CD8-positive, alpha-beta memory T cell (primary cell): ENCODE data around the gene ODAD4. TPM values are rescaled to one million over a fixed set of nuclear protein-coding genes. Genes with fewer than 3 reads are reported as not detected.
A peak's percentile ranks its signal among the peaks of the same experiment; 100 is the strongest.
"Not testable (repeated sequence)": the region's sequence is repeated elsewhere in the genome, so short reads cannot be mapped to it uniquely, and the experiment has no call there.

Source experiments
- CTCF ChIA-PET: fragments of 350-600 bp; sonication (Branson Sonifier 250); formaldehyde crosslinking; loops from one replicate; lab custom pipeline; 2021; ENCODE audit warnings: antibody characterized with exemption; lab: Charles Lee
- POLR2A ChIA-PET: fragments of 350-600 bp; sonication (Branson Sonifier 250); formaldehyde crosslinking; loops from one replicate; lab custom pipeline; 2021; ENCODE audit warnings: antibody characterized with exemption; lab: Charles Lee
- DNase-seq, 5 donors: peaks; one replicate each; pipeline versions ENCODE4 v3.0.0 to v3.0.0-alpha.2; 2020 to 2022; ENCODE audit warnings: mixed read lengths in 1 of 5
- H3K27ac ChIP-seq: one replicate; pipeline ENCODE4 v1.7.0; 2013; ENCODE audit warnings: low read depth, mild to moderate bottlenecking, low read length, moderate library complexity
- H3K27me3 ChIP-seq: 2 replicates; pipeline ENCODE4 v1.7.0; 2013; ENCODE audit warnings: low read length, mild to moderate bottlenecking; ENCODE audit not compliant: insufficient read depth, poor library complexity, severe bottlenecking
- H3K36me3 ChIP-seq: 2 replicates; pipeline ENCODE4 v1.7.0; 2013; ENCODE audit warnings: mild to moderate bottlenecking, low read length, moderate library complexity; ENCODE audit not compliant: insufficient read depth
- H3K4me1 ChIP-seq: 2 replicates; pipeline ENCODE4 v1.7.0; 2013; ENCODE audit warnings: mild to moderate bottlenecking, low read length, moderate library complexity; ENCODE audit not compliant: insufficient read depth
- H3K4me3 ChIP-seq: 2 replicates; pipeline ENCODE4 v1.7.0; 2013; ENCODE audit warnings: mild to moderate bottlenecking, low read length
- H3K9me3 ChIP-seq: 2 replicates; pipeline ENCODE4 v1.7.0; 2013; ENCODE audit warnings: mild to moderate bottlenecking, low read length
- H3K27ac Mint-ChIP-seq, 8 donors: one replicate each; pipeline ENCODE4 v1.8.0; 2020 to 2021; ENCODE audit warnings: mixed read lengths in 8 of 8, mild to moderate bottlenecking in 6 of 8, inconsistent platforms in 3 of 8, moderate library complexity in 3 of 8
- H3K27me3 Mint-ChIP-seq, 2 donors: one replicate each; pipeline ENCODE4 v1.8.0; 2020 to 2021; ENCODE audit warnings: mixed read lengths in 2 of 2, mild to moderate bottlenecking in 1 of 2, moderate library complexity in 1 of 2
- H3K36me3 Mint-ChIP-seq, 3 donors: one replicate each; pipeline ENCODE4 v1.8.0; 2020 to 2021; ENCODE audit warnings: mixed read lengths in 3 of 3, inconsistent platforms in 1 of 3, mild to moderate bottlenecking in 1 of 3
- H3K4me1 Mint-ChIP-seq, 3 donors: one replicate each; pipeline ENCODE4 v1.8.0; 2020 to 2021; ENCODE audit warnings: mixed read lengths in 3 of 3, inconsistent platforms in 1 of 3, mild to moderate bottlenecking in 1 of 3
- H3K4me3 Mint-ChIP-seq, 7 donors: one replicate each; pipeline ENCODE4 v1.8.0; 2020 to 2021; ENCODE audit warnings: mixed read lengths in 7 of 7, mild to moderate bottlenecking in 6 of 7, moderate library complexity in 4 of 7, inconsistent platforms in 2 of 7
- H3K9me3 Mint-ChIP-seq, 5 donors: one replicate each; pipeline ENCODE4 v1.8.0; 2020 to 2022; ENCODE audit warnings: mixed read lengths in 5 of 5, mild to moderate bottlenecking in 3 of 5, moderate library complexity in 2 of 5, inconsistent platforms in 1 of 5
- polyA plus RNA-seq: library from polyadenylated mRNA; unstranded; fragments of 300-500 nt; fragmentation: Illumina TruSeq; gene quantifications from one replicate; pipeline ENCODE4 v1.2.3, GENCODE V29; 2021
- total RNA-seq, 2 experiments: library from RNA; stranded (reverse); gene quantifications; one replicate each; pipeline ENCODE4 v1.2.3, GENCODE V29; 2021

Gene ODAD4
- total and polyA plus RNA-seq, 3 experiments from 2014 or later: 0.10 to 0.57 (median 0.53) TPM

- Histone ChIP-seq H3K4me1 (peaks cover 15% of the 10 kb centered on the region), H3K36me3 (no peaks in the 10 kb centered on the region), H3K27me3 (no peaks in the 10 kb centered on the region), H3K9me3 (no peaks in the 10 kb centered on the region), H3K27ac (peak overlapping the region; percentile 28), H3K4me3 (no peak overlapping the region)
- Mint-ChIP-seq H3K27me3 (no peaks in the 10 kb centered on the region), H3K27ac (peak overlapping the region in 2 of 8 donors; percentile 43 to 75), H3K4me3 (peak overlapping the region in 6 of 7 donors; percentile 84 to 94 (median 88)), H3K9me3 (no peaks in the 10 kb centered on the region), H3K4me1 (peaks cover 21 to 34% (median 22%) of the 10 kb centered on the region in 3 donors), H3K36me3 (peaks cover 0 to 17% (median 0%) of the 10 kb centered on the region in 3 donors)
- DNase-seq: no peak
- ChIA-PET POLR2A (interaction anchor here (0.7 to 1.2 kb wide), 2 partner anchors 8 to 409 kb away, joined by 3 to 10 read pairs; no protein-coding TSS in a partner anchor), CTCF (interaction anchor here (2.6 kb wide), 1 partner anchor 10 kb away, joined by 8 read pairs; the partner anchor contains the start of gene ODAD4)
Measured at GRCh38 chr17:41919840-41920579, 10.4 kb upstream of the ODAD4 start.

- no peak overlapping the region for H3K27ac Mint-ChIP-seq
- peaks cover 15% of the 10 kb centered on the region for H3K4me1 ChIP-seq
- CTCF ChIA-PET: interaction anchor here (0.6 kb wide), 1 partner anchor 17 kb away, joined by 4 read pairs; no protein-coding TSS in a partner anchor
- POLR2A ChIA-PET: interaction anchor here (0.7 kb wide), 1 partner anchor 409 kb away, joined by 10 read pairs; no protein-coding TSS in a partner anchor
- H3K36me3 ChIP-seq: no peaks in the 10 kb centered on the region
- no peak overlapping the region for H3K4me3 Mint-ChIP-seq
- no peak for DNase-seq
- H3K9me3 ChIP-seq: no peaks in the 10 kb centered on the region
- H3K36me3 Mint-ChIP-seq: peaks cover 0 to 15% (median 0%) of the 10 kb centered on the region in 3 donors
- peaks cover 0 to 2% of the 10 kb centered on the region in 2 donors for H3K27me3 Mint-ChIP-seq
- H3K27ac ChIP-seq: no peak overlapping the region
- peaks cover 17 to 30% (median 18%) of the 10 kb centered on the region in 3 donors for H3K4me1 Mint-ChIP-seq
- H3K27me3 ChIP-seq: no peaks in the 10 kb centered on the region
- no peak overlapping the region for H3K4me3 ChIP-seq
- no peaks in the 10 kb centered on the region for H3K9me3 Mint-ChIP-seq
Measured at GRCh38 chr17:41920580-41920955, 9.8 kb upstream of the ODAD4 start.

GRCh38 chr17:41925991-41926590 lies 4.3 kb upstream of the ODAD4 start:
- ChIA-PET POLR2A (interaction anchor here (0.8 kb wide), 1 partner anchor 61 kb away, joined by 3 read pairs; the partner anchor contains the start of gene KLHL11), CTCF (no interaction called here)
- peaks cover 0 to 6% of the 10 kb centered on the region in 2 donors for H3K27me3 Mint-ChIP-seq
- peaks cover 17 to 21% (median 21%) of the 10 kb centered on the region in 3 donors for H3K4me1 Mint-ChIP-seq
- no peaks in the 10 kb centered on the region for H3K9me3 ChIP-seq
- H3K4me1 ChIP-seq: peaks cover 18% of the 10 kb centered on the region
- no peak overlapping the region for H3K4me3 Mint-ChIP-seq
- H3K4me3 ChIP-seq: no peak overlapping the region
- no peak for DNase-seq
- no peaks in the 10 kb centered on the region for H3K36me3 ChIP-seq
- H3K27ac ChIP-seq: no peak overlapping the region
- no peaks in the 10 kb centered on the region for H3K9me3 Mint-ChIP-seq
- no peaks in the 10 kb centered on the region for H3K27me3 ChIP-seq
- peak overlapping the region in 1 of 8 donors; percentile 46 for H3K27ac Mint-ChIP-seq
- peaks cover 0 to 5% (median 0%) of the 10 kb centered on the region in 3 donors for H3K36me3 Mint-ChIP-seq

- ChIA-PET POLR2A (interaction anchor here (0.6 to 1.3 kb wide), 2 partner anchors 9 to 64 kb away, joined by 3 read pairs; partner anchors contain the start of gene KLHL11), CTCF (interaction anchor here (1.0 to 1.5 kb wide), 2 partner anchors 10 to 87 kb away, joined by 3 to 4 read pairs; no protein-coding TSS in a partner anchor)
- peaks cover 0 to 5% (median 0%) of the 10 kb centered on the region in 3 donors for H3K36me3 Mint-ChIP-seq
- peak overlapping the region; percentile 90 to 100 (median 97) for H3K27ac Mint-ChIP-seq
- Histone ChIP-seq H3K4me3 (no peak overlapping the region), H3K27ac (peak overlapping the region; percentile 90), H3K27me3 (no peaks in the 10 kb centered on the region), H3K4me1 (peaks cover 20% of the 10 kb centered on the region), H3K9me3 (no peaks in the 10 kb centered on the region), H3K36me3 (no peaks in the 10 kb centered on the region)
- peaks cover 0 to 8% of the 10 kb centered on the region in 2 donors for H3K27me3 Mint-ChIP-seq
- H3K4me1 Mint-ChIP-seq: peaks cover 19 to 26% (median 24%) of the 10 kb centered on the region in 3 donors
- H3K9me3 Mint-ChIP-seq: no peaks in the 10 kb centered on the region
- DNase-seq: no peak
- peak overlapping the region; percentile 56 to 94 (median 90) for H3K4me3 Mint-ChIP-seq
Measured at GRCh38 chr17:41928693-41929251, 1.6 kb upstream of the ODAD4 start.

- not testable (repeated sequence) for H3K9me3 ChIP-seq, H3K27me3 Mint-ChIP-seq, H3K9me3 Mint-ChIP-seq, DNase-seq, H3K36me3 Mint-ChIP-seq, H3K36me3 ChIP-seq, H3K27me3 ChIP-seq
- H3K4me3 ChIP-seq: peak overlapping the region; percentile 72
- peak overlapping the region; percentile 90 for H3K27ac ChIP-seq
- peak overlapping the region; percentile 90 to 100 (median 97) for H3K27ac Mint-ChIP-seq
- peaks cover 19 to 26% (median 24%) of the 10 kb centered on the region in 3 donors for H3K4me1 Mint-ChIP-seq
- ChIA-PET CTCF (interaction anchor here (0.6 to 1.7 kb wide), 12 partner anchors 8 to 182 kb away, joined by 3 to 8 read pairs (median 3); partner anchors contain the start of genes ACLY, CNP, DHX58 and DNAJC7), POLR2A (interaction anchor here (0.6 to 1.7 kb wide), 11 partner anchors 12 to 1356 kb away, joined by 3 to 15 read pairs (median 5); partner anchors contain the start of genes ACLY, CNP, DNAJC7 and KLHL11)
- H3K4me3 Mint-ChIP-seq: peak overlapping the region; percentile 88 to 97 (median 94)
- peaks cover 20% of the 10 kb centered on the region for H3K4me1 ChIP-seq
Measured at GRCh38 chr17:41930833-41931156, 378 bp downstream of the ODAD4 start.

GRCh38 chr17:41931715-41932114 lies 1.3 kb downstream of the ODAD4 start:
- H3K4me3 ChIP-seq, H3K36me3 ChIP-seq, H3K9me3 Mint-ChIP-seq, H3K27me3 Mint-ChIP-seq, POLR2A ChIA-PET, H3K27me3 ChIP-seq, H3K36me3 Mint-ChIP-seq, H3K27ac ChIP-seq, DNase-seq, H3K9me3 ChIP-seq: not testable (repeated sequence)
- H3K4me1 ChIP-seq: peaks cover 20% of the 10 kb centered on the region
- H3K27ac Mint-ChIP-seq: peak overlapping the region in 6 of 8 donors; percentile 22 to 98 (median 47)
- peak overlapping the region in 1 of 7 donors; percentile 23 for H3K4me3 Mint-ChIP-seq
- peaks cover 19 to 26% (median 24%) of the 10 kb centered on the region in 3 donors for H3K4me1 Mint-ChIP-seq
- CTCF ChIA-PET: interaction anchor here (1.1 to 1.5 kb wide), 2 partner anchors 9 to 86 kb away, joined by 3 read pairs; partner anchors contain the start of gene DNAJC7

- no peaks in the 10 kb centered on the region for H3K9me3 Mint-ChIP-seq
- Histone ChIP-seq H3K27me3 (no peaks in the 10 kb centered on the region), H3K9me3 (no peaks in the 10 kb centered on the region), H3K4me1 (peaks cover 20% of the 10 kb centered on the region), H3K4me3 (no peak overlapping the region), H3K36me3 (no peaks in the 10 kb centered on the region), H3K27ac (peak overlapping the region; percentile 10)
- H3K27me3 Mint-ChIP-seq: peaks cover 4 to 8% of the 10 kb centered on the region in 2 donors
- no peak for DNase-seq
- H3K27ac Mint-ChIP-seq: peak overlapping the region in 5 of 8 donors; percentile 24 to 90 (median 68)
- ChIA-PET CTCF (interaction anchor here (0.7 to 1.1 kb wide), 3 partner anchors 85 to 434 kb away, joined by 3 read pairs; partner anchors contain the start of gene DNAJC7), POLR2A (interaction anchor here (0.6 to 0.7 kb wide), 2 partner anchors 289 to 1871 kb away, joined by 5 to 7 read pairs; no protein-coding TSS in a partner anchor)
- H3K36me3 Mint-ChIP-seq: peaks cover 0 to 5% (median 0%) of the 10 kb centered on the region in 3 donors
- H3K4me1 Mint-ChIP-seq: peaks cover 19 to 26% (median 24%) of the 10 kb centered on the region in 3 donors
- H3K4me3 Mint-ChIP-seq: peak overlapping the region in 2 of 7 donors; percentile 9 to 69
Measured at GRCh38 chr17:41932816-41933389, 2.5 kb downstream of the ODAD4 start.
